Esophagus muscularis mucosa (tissue), 4 donors: ENCODE data around the gene RPRD1B. TPM values are rescaled to one million over a fixed set of nuclear protein-coding genes. Genes with fewer than 3 reads are reported as not detected.
"Not testable (repeated sequence)": the region's sequence is repeated elsewhere in the genome, so short reads cannot be mapped to it uniquely, and the experiment has no call there.

Experiments used
- DNase-seq: peaks from one replicate; pipeline ENCODE4 v3.0.0-alpha.2; 2017; ENCODE audit errors: extremely low spot score
- H3K27ac ChIP-seq, 4 donors: fragments of 200-600 bp; sonication (generic); replicated peaks in 1 of 4; 1 replicate in 3 of 4; 2 replicates in 1 of 4; pipeline ENCODE4 v1.5.1; 2016 to 2019; ENCODE audit warnings: mild to moderate bottlenecking in 1 of 4
- H3K27me3 ChIP-seq, 4 donors: fragments of 200-600 bp; sonication (generic); one replicate each; pipeline versions ENCODE4 v1.5.1 to v1.6.0; 2016 to 2019
- H3K36me3 ChIP-seq, 4 donors: fragments of 200-600 bp; sonication (generic); one replicate each; pipeline ENCODE4 v1.5.1; 2016 to 2019
- H3K4me1 ChIP-seq, 4 donors: fragments of 200-600 bp; sonication (generic); one replicate each; pipeline ENCODE4 v1.5.1; 2016 to 2019
- H3K4me3 ChIP-seq, 4 donors: fragments of 200-600 bp; sonication (generic); 1 replicate in 2 of 4; 2 replicates in 2 of 4; pipeline ENCODE4 v1.5.1; 2016 to 2019; ENCODE audit warnings: mild to moderate bottlenecking in 4 of 4, moderate library complexity in 1 of 4
- H3K9me3 ChIP-seq, 4 donors: fragments of 200-600 bp; sonication (generic); 1 replicate in 3 of 4; 2 replicates in 1 of 4; pipeline ENCODE4 v1.5.1; 2016 to 2019
- EP300 ChIP-seq: sonication (generic); formaldehyde crosslinking; IDR thresholded peaks from one replicate; pipeline ENCODE4 v1.6.1; 2017; ENCODE audit warnings: antibody characterized with exemption
- POLR2A ChIP-seq: fragments of 450-650 bp; IDR thresholded peaks from one replicate; pipeline ENCODE4 v1.6.1; 2017; ENCODE audit warnings: antibody characterized with exemption, moderate library complexity, mild to moderate bottlenecking, low read depth
- POLR2AphosphoS5 ChIP-seq, 2 donors: sonication (generic); formaldehyde crosslinking; IDR thresholded peaks; one replicate each; pipeline ENCODE4 v1.6.1; 2017; ENCODE audit warnings: antibody characterized with exemption in 2 of 2
- WGBS: methylation state at CpG from one replicate; pipeline ENCODE4 v1.1.5; 2018; 5-methylcytosine and 5-hydroxymethylcytosine counted together
- intact Hi-C: fragments of 100-400 bp; cut with DNase I; formaldehyde crosslinking; loops from one replicate; pipeline ENCODE4 v1.15.1; 2023
- total RNA-seq, 4 donors: library from RNA; depleted of rRNA; stranded (reverse); fragments of >200 nt; gene quantifications; one replicate each; pipeline versions ENCODE4 v1.1.0 to v1.2.1, GENCODE V29; 2016
- TF ChIP-seq, protein P1 (sequence below), 3 experiments: fragments of 200-600 bp in 2 of 3; fragments of 450-650 bp in 1 of 3; sonication (generic) in 2 of 3; IDR thresholded peaks; one replicate each; pipeline ENCODE4 v1.5.1; 2017 to 2019; ENCODE audit warnings: antibody characterized with exemption in 3 of 3, mild to moderate bottlenecking in 2 of 3, moderate library complexity in 1 of 3

The RPRD1B gene
- total RNA-seq, 4 donors from 2014 or later: 26.7 to 39.5 (median 33.8) TPM

GRCh38 chr20:38002422-38002821 lies 31.1 kb upstream of the RPRD1B start:
- H3K4me3 ChIP-seq: no peak overlapping the region
- intact Hi-C loops: no loop called here
- H3K4me1 ChIP-seq: no peaks in the 10 kb centered on the region
- H3K36me3 ChIP-seq: peaks cover 38 to 86% (median 68%) of the 10 kb centered on the region in 4 donors
- no peaks in the 10 kb centered on the region for H3K27me3 ChIP-seq
- TF ChIP-seq, protein P1, sequence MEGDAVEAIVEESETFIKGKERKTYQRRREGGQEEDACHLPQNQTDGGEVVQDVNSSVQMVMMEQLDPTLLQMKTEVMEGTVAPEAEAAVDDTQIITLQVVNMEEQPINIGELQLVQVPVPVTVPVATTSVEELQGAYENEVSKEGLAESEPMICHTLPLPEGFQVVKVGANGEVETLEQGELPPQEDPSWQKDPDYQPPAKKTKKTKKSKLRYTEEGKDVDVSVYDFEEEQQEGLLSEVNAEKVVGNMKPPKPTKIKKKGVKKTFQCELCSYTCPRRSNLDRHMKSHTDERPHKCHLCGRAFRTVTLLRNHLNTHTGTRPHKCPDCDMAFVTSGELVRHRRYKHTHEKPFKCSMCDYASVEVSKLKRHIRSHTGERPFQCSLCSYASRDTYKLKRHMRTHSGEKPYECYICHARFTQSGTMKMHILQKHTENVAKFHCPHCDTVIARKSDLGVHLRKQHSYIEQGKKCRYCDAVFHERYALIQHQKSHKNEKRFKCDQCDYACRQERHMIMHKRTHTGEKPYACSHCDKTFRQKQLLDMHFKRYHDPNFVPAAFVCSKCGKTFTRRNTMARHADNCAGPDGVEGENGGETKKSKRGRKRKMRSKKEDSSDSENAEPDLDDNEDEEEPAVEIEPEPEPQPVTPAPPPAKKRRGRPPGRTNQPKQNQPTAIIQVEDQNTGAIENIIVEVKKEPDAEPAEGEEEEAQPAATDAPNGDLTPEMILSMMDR (IDR thresholded peaks at IDR 0.05): no peak
- WGBS: 91% methylated on average over 8 of the region's 8 CpGs
- H3K9me3 ChIP-seq: no peaks in the 10 kb centered on the region
- H3K27ac ChIP-seq: no peak overlapping the region
- DNase-seq: no peak

- intact Hi-C loops: no loop called here
- H3K9me3 ChIP-seq: no peaks in the 10 kb centered on the region
- no peaks in the 10 kb centered on the region for H3K27me3 ChIP-seq
- H3K27ac ChIP-seq: no peak overlapping the region
- H3K4me1 ChIP-seq: no peaks in the 10 kb centered on the region
- DNase-seq: no peak
- 85% methylated on average over 1 of the region's 1 CpG for WGBS
- peaks cover 18 to 71% (median 49%) of the 10 kb centered on the region in 4 donors for H3K36me3 ChIP-seq
- no peak for TF ChIP-seq POLR2A
- TF ChIP-seq, protein P1 (IDR thresholded peaks at IDR 0.05): no peak
- no peak for TF ChIP-seq EP300
- TF ChIP-seq POLR2AphosphoS5 (IDR thresholded peaks at IDR 0.05): no peak
- H3K4me3 ChIP-seq: no peak overlapping the region
These were observed 29.1 kb upstream of the RPRD1B start for GRCh38 chr20:38004416-38004815.

DNA sequence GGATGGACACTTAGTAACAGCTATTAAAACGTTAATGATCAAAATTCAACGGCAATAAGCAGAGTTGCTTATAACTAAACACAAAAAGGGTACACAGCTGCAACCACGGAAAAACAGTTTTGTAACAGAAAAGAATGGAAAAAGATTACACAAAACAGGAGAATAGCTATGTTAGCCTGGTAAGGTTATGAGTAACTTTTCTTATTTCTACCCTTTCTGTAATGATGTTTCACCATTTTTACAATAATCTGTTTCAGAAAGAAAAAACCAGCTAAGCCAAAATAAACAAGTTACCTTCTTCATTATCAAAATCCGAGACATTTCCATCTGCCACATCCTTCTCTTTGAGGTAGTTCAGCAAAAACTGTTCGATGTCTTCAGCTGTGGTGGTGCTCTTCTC lies 27.6 kb upstream of the RPRD1B start:
- no peak for DNase-seq
- WGBS: 88% methylated on average over 5 of the region's 5 CpGs
- intact Hi-C loops: no loop called here
- Histone ChIP-seq H3K9me3 (no peaks in the 10 kb centered on the region), H3K27ac (no peak overlapping the region), H3K27me3 (no peaks in the 10 kb centered on the region), H3K4me1 (no peaks in the 10 kb centered on the region), H3K36me3 (peaks cover 6 to 62% (median 40%) of the 10 kb centered on the region in 4 donors), H3K4me3 (no peak overlapping the region)
- TF ChIP-seq POLR2AphosphoS5 (IDR thresholded peaks at IDR 0.05): no peak
- TF ChIP-seq, protein P1 (IDR thresholded peaks at IDR 0.05): no peak
- TF ChIP-seq EP300: no peak
- TF ChIP-seq POLR2A: no peak

DNA sequence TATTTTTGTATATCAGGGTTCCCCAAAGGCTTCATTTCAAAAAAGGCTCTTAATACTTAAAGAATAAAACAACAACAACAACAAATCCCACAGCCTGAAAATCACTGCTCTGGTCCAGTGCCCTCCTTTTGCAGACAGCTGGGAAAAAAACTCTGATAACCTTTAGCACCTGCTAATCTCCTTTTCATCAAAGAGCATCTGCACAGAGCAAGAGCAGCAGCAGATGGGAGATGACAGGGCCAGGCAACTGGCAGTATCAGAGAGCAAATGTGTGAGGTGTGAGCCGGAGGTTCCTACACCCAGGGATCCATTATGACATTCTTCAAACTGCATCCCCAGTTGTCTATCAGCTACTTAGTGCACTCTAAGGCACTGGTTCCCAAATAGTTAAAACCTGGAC lies 26.0 kb upstream of the RPRD1B start:
- no peaks in the 10 kb centered on the region for H3K9me3 ChIP-seq
- H3K27me3 ChIP-seq: no peaks in the 10 kb centered on the region
- H3K36me3 ChIP-seq: peaks cover 6 to 62% (median 39%) of the 10 kb centered on the region in 4 donors
- H3K4me3 ChIP-seq: no peak overlapping the region
- TF ChIP-seq POLR2A (no peak), POLR2AphosphoS5 (IDR thresholded peaks at IDR 0.05) (no peak), EP300 (no peak)
- TF ChIP-seq, protein P1 (IDR thresholded peaks at IDR 0.05): no peak
- WGBS: 92% methylated on average over 1 of the region's 1 CpG
- H3K4me1 ChIP-seq: no peaks in the 10 kb centered on the region
- DNase-seq: no peak
- H3K27ac ChIP-seq: no peak overlapping the region
- intact Hi-C loops: no loop called here

DNA sequence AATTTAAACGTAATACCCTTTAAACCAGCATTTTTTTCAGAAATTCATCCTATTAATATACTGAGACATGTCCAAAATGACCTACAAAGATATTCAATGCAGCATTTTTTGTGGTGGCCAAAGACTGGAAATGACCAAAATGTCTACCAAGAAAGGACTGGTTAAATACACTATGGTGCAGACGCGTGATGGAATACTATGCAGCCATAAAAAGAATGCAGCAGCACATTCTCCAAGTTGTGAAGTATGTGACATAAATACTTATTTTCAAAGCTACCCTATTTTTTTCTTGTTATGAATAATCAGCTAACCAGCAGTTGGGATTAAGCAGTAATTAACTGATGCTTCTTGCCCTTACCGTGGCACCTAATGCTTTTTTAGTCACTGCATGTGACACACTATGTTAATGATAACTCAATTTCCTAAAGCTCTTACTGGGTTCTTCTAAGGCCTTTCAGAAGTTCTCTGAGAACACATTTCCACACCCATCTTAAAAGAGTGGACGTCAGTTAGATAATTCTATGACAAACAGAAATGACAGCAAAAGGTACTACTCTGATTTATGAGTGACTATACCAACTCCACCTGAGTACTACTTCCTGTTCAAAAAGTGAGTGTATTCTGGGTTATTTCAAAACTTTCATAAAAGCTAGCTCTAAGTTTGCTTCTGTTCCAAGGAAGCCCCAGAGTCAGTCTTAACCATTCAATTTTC lies 25.2 kb upstream of the RPRD1B start:
- WGBS: 96% methylated on average over 5 of the region's 5 CpGs
- intact Hi-C loops: no loop called here
- no peak overlapping the region for H3K4me3 ChIP-seq
- peaks cover 15 to 62% (median 40%) of the 10 kb centered on the region in 4 donors for H3K36me3 ChIP-seq
- no peak overlapping the region for H3K27ac ChIP-seq
- TF ChIP-seq, protein P1 (IDR thresholded peaks at IDR 0.05): no peak
- TF ChIP-seq POLR2AphosphoS5 (IDR thresholded peaks at IDR 0.05) (no peak), POLR2A (no peak), EP300 (no peak)
- DNase-seq: no peak
- H3K27me3 ChIP-seq: no peaks in the 10 kb centered on the region
- peaks cover 0 to 5% (median 0%) of the 10 kb centered on the region in 4 donors for H3K4me1 ChIP-seq
- H3K9me3 ChIP-seq: no peaks in the 10 kb centered on the region

GRCh38 chr20:38009416-38009815 lies 24.1 kb upstream of the RPRD1B start:
- H3K9me3 ChIP-seq, H3K27me3 ChIP-seq, H3K4me1 ChIP-seq, H3K4me3 ChIP-seq, DNase-seq, intact Hi-C loops, H3K27ac ChIP-seq: not testable (repeated sequence)
- peaks cover 16 to 57% (median 41%) of the 10 kb centered on the region in 4 donors for H3K36me3 ChIP-seq
- WGBS: 97% methylated on average over 5 of the region's 5 CpGs
